ENCODE data around the gene AFF4. TPM values are rescaled to one million over a fixed set of nuclear protein-coding genes. Genes with fewer than 3 reads are reported as not detected.
"Not testable (repeated sequence)": the region's sequence is repeated elsewhere in the genome, so short reads cannot be mapped to it uniquely, and the experiment has no call there.

AFF4 gene, protein sequence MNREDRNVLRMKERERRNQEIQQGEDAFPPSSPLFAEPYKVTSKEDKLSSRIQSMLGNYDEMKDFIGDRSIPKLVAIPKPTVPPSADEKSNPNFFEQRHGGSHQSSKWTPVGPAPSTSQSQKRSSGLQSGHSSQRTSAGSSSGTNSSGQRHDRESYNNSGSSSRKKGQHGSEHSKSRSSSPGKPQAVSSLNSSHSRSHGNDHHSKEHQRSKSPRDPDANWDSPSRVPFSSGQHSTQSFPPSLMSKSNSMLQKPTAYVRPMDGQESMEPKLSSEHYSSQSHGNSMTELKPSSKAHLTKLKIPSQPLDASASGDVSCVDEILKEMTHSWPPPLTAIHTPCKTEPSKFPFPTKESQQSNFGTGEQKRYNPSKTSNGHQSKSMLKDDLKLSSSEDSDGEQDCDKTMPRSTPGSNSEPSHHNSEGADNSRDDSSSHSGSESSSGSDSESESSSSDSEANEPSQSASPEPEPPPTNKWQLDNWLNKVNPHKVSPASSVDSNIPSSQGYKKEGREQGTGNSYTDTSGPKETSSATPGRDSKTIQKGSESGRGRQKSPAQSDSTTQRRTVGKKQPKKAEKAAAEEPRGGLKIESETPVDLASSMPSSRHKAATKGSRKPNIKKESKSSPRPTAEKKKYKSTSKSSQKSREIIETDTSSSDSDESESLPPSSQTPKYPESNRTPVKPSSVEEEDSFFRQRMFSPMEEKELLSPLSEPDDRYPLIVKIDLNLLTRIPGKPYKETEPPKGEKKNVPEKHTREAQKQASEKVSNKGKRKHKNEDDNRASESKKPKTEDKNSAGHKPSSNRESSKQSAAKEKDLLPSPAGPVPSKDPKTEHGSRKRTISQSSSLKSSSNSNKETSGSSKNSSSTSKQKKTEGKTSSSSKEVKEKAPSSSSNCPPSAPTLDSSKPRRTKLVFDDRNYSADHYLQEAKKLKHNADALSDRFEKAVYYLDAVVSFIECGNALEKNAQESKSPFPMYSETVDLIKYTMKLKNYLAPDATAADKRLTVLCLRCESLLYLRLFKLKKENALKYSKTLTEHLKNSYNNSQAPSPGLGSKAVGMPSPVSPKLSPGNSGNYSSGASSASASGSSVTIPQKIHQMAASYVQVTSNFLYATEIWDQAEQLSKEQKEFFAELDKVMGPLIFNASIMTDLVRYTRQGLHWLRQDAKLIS
- total RNA-seq = 10 to 100 TPM; 87.5 to 98.1 (median 90.8) TPM
- total RNA-seq (2013) = 55.8 TPM

DNA sequence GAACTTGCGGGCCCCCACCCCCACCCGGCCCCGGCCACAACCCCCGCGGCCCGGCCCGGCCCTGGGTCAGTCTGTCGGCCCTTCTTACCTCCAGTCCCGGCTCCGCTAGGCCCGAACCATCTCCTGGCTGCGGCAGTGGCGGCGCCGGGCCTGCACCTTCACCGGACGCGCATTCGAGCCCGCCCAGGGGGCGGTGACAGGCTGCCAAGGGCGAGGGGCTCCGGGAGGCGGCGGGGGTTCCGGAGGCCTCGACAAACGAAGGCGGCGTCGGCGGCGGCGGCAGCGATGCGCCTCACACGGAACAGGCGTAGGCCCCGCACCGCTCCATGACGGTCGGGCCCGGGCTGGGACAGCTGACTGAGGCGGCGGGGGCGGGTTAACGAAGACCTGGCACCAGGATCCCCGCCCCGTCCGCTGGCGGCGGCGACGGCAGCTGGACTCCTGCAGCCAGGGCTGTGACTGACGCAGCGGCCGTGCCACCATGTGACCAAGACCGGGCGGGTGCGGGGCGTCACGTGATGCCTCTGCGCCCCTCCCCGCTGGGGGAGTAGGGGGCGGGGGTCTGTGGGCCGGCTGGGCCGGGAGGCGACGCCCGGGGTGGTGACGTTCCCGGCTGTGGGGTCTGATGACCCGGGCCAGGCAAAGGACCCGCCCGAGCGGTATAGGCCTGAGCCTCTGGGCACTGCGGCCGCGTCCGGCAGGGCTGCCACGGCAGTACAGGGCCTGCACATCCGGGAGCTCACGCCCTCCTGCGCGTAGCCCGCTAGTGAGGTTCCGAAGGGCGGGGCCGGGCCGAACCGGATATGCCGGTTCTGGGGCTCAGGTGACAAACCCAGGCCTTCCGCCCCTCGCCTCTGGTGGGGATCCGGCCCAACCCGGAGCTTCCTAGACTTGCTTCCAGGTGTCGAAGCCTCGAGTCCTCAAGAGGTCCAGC lies at the start of gene AFF4:
TSS of gene AFF4 (minus strand) at position 464 of the 934 bp plus-strand sequence. CDS start 26,445 bp downstream, outside the sequence.
- H3K27me3 ChIP-seq (ENCODE audit: control insufficient read depth, insufficient read depth, low read length) = no peaks in the 10 kb centered on the region
- TF ChIP-seq, protein P1, sequence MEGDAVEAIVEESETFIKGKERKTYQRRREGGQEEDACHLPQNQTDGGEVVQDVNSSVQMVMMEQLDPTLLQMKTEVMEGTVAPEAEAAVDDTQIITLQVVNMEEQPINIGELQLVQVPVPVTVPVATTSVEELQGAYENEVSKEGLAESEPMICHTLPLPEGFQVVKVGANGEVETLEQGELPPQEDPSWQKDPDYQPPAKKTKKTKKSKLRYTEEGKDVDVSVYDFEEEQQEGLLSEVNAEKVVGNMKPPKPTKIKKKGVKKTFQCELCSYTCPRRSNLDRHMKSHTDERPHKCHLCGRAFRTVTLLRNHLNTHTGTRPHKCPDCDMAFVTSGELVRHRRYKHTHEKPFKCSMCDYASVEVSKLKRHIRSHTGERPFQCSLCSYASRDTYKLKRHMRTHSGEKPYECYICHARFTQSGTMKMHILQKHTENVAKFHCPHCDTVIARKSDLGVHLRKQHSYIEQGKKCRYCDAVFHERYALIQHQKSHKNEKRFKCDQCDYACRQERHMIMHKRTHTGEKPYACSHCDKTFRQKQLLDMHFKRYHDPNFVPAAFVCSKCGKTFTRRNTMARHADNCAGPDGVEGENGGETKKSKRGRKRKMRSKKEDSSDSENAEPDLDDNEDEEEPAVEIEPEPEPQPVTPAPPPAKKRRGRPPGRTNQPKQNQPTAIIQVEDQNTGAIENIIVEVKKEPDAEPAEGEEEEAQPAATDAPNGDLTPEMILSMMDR (IDR thresholded peaks at IDR 0.05) = no peak
- peak within 1 kb of the TSS; percentile 94 for H3K27ac ChIP-seq (ENCODE audit: low read length)
- H3K9me3 Mint-ChIP-seq = no peaks in the 10 kb centered on the region
- H3K4me3 Mint-ChIP-seq = peak within 1 kb of the TSS; percentile 97
- no peaks in the 10 kb centered on the region for H3K27me3 Mint-ChIP-seq (ENCODE audit: low read depth in 2 of 2)
- no peaks in the 10 kb centered on the region for H3K36me3 ChIP-seq (ENCODE audit: control insufficient read depth, insufficient read depth, low read length)
- no peaks in the 10 kb centered on the region for H3K9me3 ChIP-seq (ENCODE audit: control insufficient read depth, insufficient read depth, low read length)
- intact Hi-C loops (cut with micrococcal nuclease) = loop anchor here (1.0 kb wide), 2 partner anchors 63 to 88 kb away; partner anchors contain the start of gene ZCCHC10
- DNase-seq (peak; percentile 89 to 91), ATAC-seq (peak; percentile 85 to 94 (median 88))
- no peaks in the 10 kb centered on the region for H3K36me3 Mint-ChIP-seq
- peak within 1 kb of the TSS; percentile 64 for H3K4me3 ChIP-seq (ENCODE audit: low read length)
- peaks cover 31% of the 10 kb centered on the region in 2 donors for H3K4me1 Mint-ChIP-seq
- H3K4me1 ChIP-seq (ENCODE audit: control insufficient read depth, insufficient read depth, low read length) = peaks cover 13% of the 10 kb centered on the region
- H3K27ac Mint-ChIP-seq = peak within 1 kb of the TSS; percentile 90 to 93
- WGBS (ENCODE audit: insufficient coverage) = under 1% methylated on average over 98 of the region's 98 CpGs

DNA sequence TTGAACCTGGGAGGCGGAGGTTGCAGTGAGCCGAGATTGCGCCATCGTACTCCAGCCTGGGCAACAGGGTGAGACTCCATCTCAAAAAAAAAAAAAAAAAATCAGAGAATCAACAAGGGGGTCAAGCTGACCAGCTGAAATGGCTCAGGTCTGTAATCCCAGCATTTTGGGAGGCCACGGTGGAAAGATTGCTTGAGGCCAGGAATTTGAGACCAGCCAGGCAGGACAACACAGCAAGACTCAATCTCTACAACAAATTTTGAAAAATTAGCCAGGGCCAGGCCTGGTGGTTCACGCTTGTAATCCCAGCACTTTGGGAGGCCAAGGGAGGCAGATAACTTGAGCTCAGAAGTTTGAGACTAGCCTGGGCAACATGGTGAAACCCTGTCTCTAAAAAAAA lies 45.0 kb upstream of the AFF4 start:
- H3K4me1 Mint-ChIP-seq; DNase-seq; H3K9me3 Mint-ChIP-seq; H3K27ac Mint-ChIP-seq; H3K27me3 ChIP-seq (ENCODE audit: control insufficient read depth, insufficient read depth, low read length); H3K4me3 Mint-ChIP-seq; H3K36me3 Mint-ChIP-seq; H3K4me3 ChIP-seq (ENCODE audit: low read length); intact Hi-C loops (cut with micrococcal nuclease); H3K27me3 Mint-ChIP-seq (ENCODE audit: low read depth in 2 of 2); H3K27ac ChIP-seq (ENCODE audit: low read length); H3K4me1 ChIP-seq (ENCODE audit: control insufficient read depth, insufficient read depth, low read length); ATAC-seq; H3K9me3 ChIP-seq (ENCODE audit: control insufficient read depth, insufficient read depth, low read length): not testable (repeated sequence)
- peaks cover 24% of the 10 kb centered on the region for H3K36me3 ChIP-seq (ENCODE audit: control insufficient read depth, insufficient read depth, low read length)
- 83% methylated on average over 6 of the region's 6 CpGs for WGBS (ENCODE audit: insufficient coverage)

DNA sequence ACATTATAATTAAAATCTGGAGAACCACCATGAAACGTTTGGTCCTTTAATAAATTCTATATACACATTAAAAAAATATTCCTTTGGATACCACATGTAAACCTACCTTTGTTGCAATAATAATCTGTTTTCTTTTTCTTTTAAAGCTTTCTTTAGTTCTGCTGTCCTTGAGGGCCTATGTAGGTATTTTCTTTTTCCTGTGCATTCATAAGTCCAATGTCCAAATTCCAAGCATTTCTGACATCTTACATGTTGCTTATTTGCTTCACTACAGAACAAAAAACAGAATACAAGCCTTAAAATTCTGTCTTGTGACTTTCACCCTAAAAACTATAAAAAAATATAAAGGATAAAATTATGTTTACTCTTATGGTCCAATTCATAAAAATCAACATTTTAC lies 43.2 kb upstream of the AFF4 start:
- no CpG with 5 or more reads among the region's 1 CpG for WGBS (ENCODE audit: insufficient coverage)
- intact Hi-C loops (cut with micrococcal nuclease) = no loop called here
- Mint-ChIP-seq H3K27me3 (ENCODE audit: low read depth in 2 of 2) (no peaks in the 10 kb centered on the region), H3K4me1 (no peaks in the 10 kb centered on the region), H3K27ac (no peak overlapping the region), H3K9me3 (no peaks in the 10 kb centered on the region), H3K4me3 (no peak overlapping the region), H3K36me3 (no peaks in the 10 kb centered on the region)
- no peak for DNase-seq
- no peak overlapping the region for H3K27ac ChIP-seq (ENCODE audit: low read length)
- no peak for ATAC-seq
- H3K9me3 ChIP-seq (ENCODE audit: control insufficient read depth, insufficient read depth, low read length) = no peaks in the 10 kb centered on the region
- H3K36me3 ChIP-seq (ENCODE audit: control insufficient read depth, insufficient read depth, low read length) = peaks cover 35% of the 10 kb centered on the region
- no peak overlapping the region for H3K4me3 ChIP-seq (ENCODE audit: low read length)
- H3K27me3 ChIP-seq (ENCODE audit: control insufficient read depth, insufficient read depth, low read length) = no peaks in the 10 kb centered on the region
- TF ChIP-seq, protein P1 (IDR thresholded peaks at IDR 0.05) = no peak
- H3K4me1 ChIP-seq (ENCODE audit: control insufficient read depth, insufficient read depth, low read length) = no peaks in the 10 kb centered on the region
